DND-41 (cell line): ENCODE data around the gene AHCYL2.
A peak's percentile ranks its signal among the peaks of the same experiment; 100 is the strongest.

Experiments
- ATAC-seq: fragments of 200-7000 bp; cut with Tn5 transposase; 3 replicates; pipeline ENCODE4 v1.9.1; 2021; ENCODE audit warnings: low read depth; ENCODE audit not compliant: insufficient read depth
- DNase-seq: peaks from one replicate; pipeline ENCODE4 v3.0.0-alpha.2; 2020
- H2AFZ ChIP-seq: 2 replicates; pipeline ENCODE4 v1.6.0; 2012; ENCODE audit warnings: low read depth, low read length
- H3K27ac ChIP-seq: 2 replicates; pipeline ENCODE4 v1.5.1; 2012; ENCODE audit warnings: low read length, inconsistent platforms
- H3K27me3 ChIP-seq: fragments of 200-600 bp; sonication (generic); 2 replicates; pipeline ENCODE4 v1.6.0; 2012; ENCODE audit warnings: low read length, mild to moderate bottlenecking, inconsistent platforms; ENCODE audit not compliant: insufficient read depth, poor library complexity
- H3K36me3 ChIP-seq: 2 replicates; pipeline ENCODE4 v1.5.1; 2012; ENCODE audit warnings: low read length, inconsistent platforms; ENCODE audit not compliant: insufficient read depth
- H3K4me1 ChIP-seq: 2 replicates; pipeline ENCODE4 v1.5.1; 2012; ENCODE audit warnings: mild to moderate bottlenecking, low read length; ENCODE audit not compliant: insufficient read depth
- H3K4me2 ChIP-seq: 2 replicates; pipeline ENCODE4 v1.6.0; 2012; ENCODE audit warnings: mild to moderate bottlenecking, moderate library complexity, low read length, inconsistent platforms; ENCODE audit not compliant: insufficient read depth
- H3K4me3 ChIP-seq, 2 experiments: fragments of 200-600 bp in 1 of 2; shearing (Covaris generic) in 1 of 2; 2 replicates each; pipeline ENCODE4 v1.5.1; 2012 to 2016; ENCODE audit warnings: inconsistent platforms in 2 of 2, low read length in 2 of 2, mild to moderate bottlenecking in 2 of 2, low read depth in 1 of 2, moderate library complexity in 1 of 2
- H3K79me2 ChIP-seq: 2 replicates; pipeline ENCODE4 v1.6.0; 2012; ENCODE audit warnings: low read length, inconsistent platforms; ENCODE audit not compliant: insufficient read depth
- H3K9ac ChIP-seq: 2 replicates; pipeline ENCODE4 v1.6.0; 2012; ENCODE audit warnings: low read depth, mild to moderate bottlenecking, inconsistent platforms, low read length, moderate library complexity
- H3K9me3 ChIP-seq: 2 replicates; pipeline ENCODE4 v1.5.1; 2012; ENCODE audit warnings: low read length, moderate library complexity, mild to moderate bottlenecking, inconsistent platforms; ENCODE audit not compliant: insufficient read depth, severe bottlenecking
- H4K20me1 ChIP-seq: 2 replicates; pipeline ENCODE4 v1.6.0; 2012; ENCODE audit warnings: low read length; ENCODE audit not compliant: insufficient read depth
- EZH2 ChIP-seq: IDR thresholded peaks from 3 replicates; pipeline ENCODE4 v1.6.1; 2012; ENCODE audit warnings: borderline replicate concordance, low read depth, mild to moderate bottlenecking, moderate library complexity, low read length, inconsistent platforms; ENCODE audit not compliant: severe bottlenecking
- TF ChIP-seq, protein P1 (sequence below): IDR thresholded peaks from 2 replicates; pipeline ENCODE4 v1.5.1; 2012; ENCODE audit warnings: borderline replicate concordance, low read length, moderate library complexity, mild to moderate bottlenecking; ENCODE audit not compliant: poor library complexity, severe bottlenecking; ENCODE audit errors: extremely low read depth

The AHCYL2 gene

DNA sequence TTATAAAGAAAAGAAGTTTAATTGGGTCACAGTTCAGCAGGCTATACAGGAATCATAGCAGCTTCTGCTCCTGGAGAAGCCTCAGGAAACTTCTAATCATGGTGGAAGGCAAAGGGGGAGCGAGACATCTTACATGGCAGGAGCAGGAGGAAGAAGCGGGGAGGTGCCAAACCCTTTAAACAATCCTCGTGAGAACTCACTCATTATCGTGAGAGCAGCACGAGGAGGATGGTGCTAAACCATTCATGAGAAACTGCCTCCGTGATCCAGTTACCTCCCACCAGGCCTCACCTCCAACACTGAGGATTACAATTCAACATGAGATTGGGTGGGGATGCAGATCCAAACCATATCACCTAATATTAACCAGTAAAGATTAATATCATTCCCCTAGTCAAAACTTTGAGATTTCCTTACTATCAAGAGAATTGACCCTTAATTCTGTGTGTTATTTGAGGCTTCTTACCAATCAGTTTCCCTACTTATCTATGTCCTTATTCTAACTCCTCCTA is 38.0 kb upstream of the AHCYL2 start:
- H3K27me3 ChIP-seq, result peaks cover 32% of the 10 kb centered on the region
- TF ChIP-seq, protein P1, sequence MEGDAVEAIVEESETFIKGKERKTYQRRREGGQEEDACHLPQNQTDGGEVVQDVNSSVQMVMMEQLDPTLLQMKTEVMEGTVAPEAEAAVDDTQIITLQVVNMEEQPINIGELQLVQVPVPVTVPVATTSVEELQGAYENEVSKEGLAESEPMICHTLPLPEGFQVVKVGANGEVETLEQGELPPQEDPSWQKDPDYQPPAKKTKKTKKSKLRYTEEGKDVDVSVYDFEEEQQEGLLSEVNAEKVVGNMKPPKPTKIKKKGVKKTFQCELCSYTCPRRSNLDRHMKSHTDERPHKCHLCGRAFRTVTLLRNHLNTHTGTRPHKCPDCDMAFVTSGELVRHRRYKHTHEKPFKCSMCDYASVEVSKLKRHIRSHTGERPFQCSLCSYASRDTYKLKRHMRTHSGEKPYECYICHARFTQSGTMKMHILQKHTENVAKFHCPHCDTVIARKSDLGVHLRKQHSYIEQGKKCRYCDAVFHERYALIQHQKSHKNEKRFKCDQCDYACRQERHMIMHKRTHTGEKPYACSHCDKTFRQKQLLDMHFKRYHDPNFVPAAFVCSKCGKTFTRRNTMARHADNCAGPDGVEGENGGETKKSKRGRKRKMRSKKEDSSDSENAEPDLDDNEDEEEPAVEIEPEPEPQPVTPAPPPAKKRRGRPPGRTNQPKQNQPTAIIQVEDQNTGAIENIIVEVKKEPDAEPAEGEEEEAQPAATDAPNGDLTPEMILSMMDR, result no peak
- no peak for TF ChIP-seq EZH2
- H3K36me3 ChIP-seq, result no peaks in the 10 kb centered on the region; the same call in 1 of the 2 replicates
- H3K9ac ChIP-seq, result no peak overlapping the region
- H2AFZ ChIP-seq, result no peak overlapping the region
- no peak overlapping the region for H3K4me2 ChIP-seq
- H3K4me3 ChIP-seq, result no peak overlapping the region
- no peak overlapping the region for H3K27ac ChIP-seq
- ATAC-seq (no peak), DNase-seq (no peak)
- H4K20me1 ChIP-seq, result peaks cover 9% of the 10 kb centered on the region; the same call in 1 of the 2 replicates
- H3K9me3 ChIP-seq, result no peaks in the 10 kb centered on the region
- no peaks in the 10 kb centered on the region; the same call in none of the 2 replicates for H3K79me2 ChIP-seq
- H3K4me1 ChIP-seq, result peaks cover 27% of the 10 kb centered on the region

GRCh38 chr7:129187681-129188371 is 37.0 kb upstream of the AHCYL2 start:
- peak overlapping the region; percentile 73 for H3K9ac ChIP-seq
- H3K27me3 ChIP-seq, result peaks cover 32% of the 10 kb centered on the region
- TF ChIP-seq, protein P1, result no peak
- no peak for TF ChIP-seq EZH2
- H4K20me1 ChIP-seq, result peaks cover 15% of the 10 kb centered on the region; the same call in 1 of the 2 replicates
- H3K9me3 ChIP-seq, result no peaks in the 10 kb centered on the region
- H3K4me3 ChIP-seq, result peak overlapping the region in 1 of 2 experiments; percentile 75; a peak in 3 of 4 replicates
- no peaks in the 10 kb centered on the region; the same call in 1 of the 2 replicates for H3K36me3 ChIP-seq
- peak overlapping the region; percentile 94 for H3K4me2 ChIP-seq
- peak overlapping the region; percentile 69 for H2AFZ ChIP-seq
- ATAC-seq, result no peak
- no peak for DNase-seq
- no peaks in the 10 kb centered on the region; the same call in none of the 2 replicates for H3K79me2 ChIP-seq
- peaks cover 27% of the 10 kb centered on the region for H3K4me1 ChIP-seq
- H3K27ac ChIP-seq, result no peak overlapping the region

- Histone ChIP-seq H3K27ac (peak within 1 kb of the TSS; percentile 22; the same call in 1 of the 2 replicates), H4K20me1 (peaks cover 15% of the 10 kb centered on the region; the same call in 1 of the 2 replicates), H3K79me2 (no peaks in the 10 kb centered on the region; the same call in none of the 2 replicates), H3K27me3 (peaks cover 32% of the 10 kb centered on the region), H3K4me1 (peaks cover 27% of the 10 kb centered on the region), H3K4me2 (peak within 1 kb of the TSS; percentile 94), H2AFZ (peak within 1 kb of the TSS; percentile 69), H3K9me3 (no peaks in the 10 kb centered on the region), H3K36me3 (no peaks in the 10 kb centered on the region; the same call in 1 of the 2 replicates), H3K9ac (peak within 1 kb of the TSS; percentile 73), H3K4me3 (peak within 1 kb of the TSS; percentile 70 to 75; a peak in 3 of 4 replicates)
- DNase-seq, result peak; percentile 55
- TF ChIP-seq, protein P1, result no peak
- TF ChIP-seq EZH2, result peak; percentile 62
- ATAC-seq, result peak; percentile 85
Measured at GRCh38 chr7:129188372-129188891, 36.4 kb upstream of the AHCYL2 start, which contains the start of gene SMO. Gene SMO (plus strand): TSS chr7:129188633. CDS start chr7:129189152, 519 bp downstream.
